NCI-H460 (cell line): ENCODE data around the gene ZNF337. TPM values are rescaled to one million over a fixed set of nuclear protein-coding genes. Genes with fewer than 3 reads are reported as not detected.
"Not testable (repeated sequence)": the region's sequence is repeated elsewhere in the genome, so short reads cannot be mapped to it uniquely, and the experiment has no call there.

ENCODE experiments used
- DNase-seq: peaks from one replicate; pipeline ENCODE4 v3.0.0-alpha.2; 2016; ENCODE audit warnings: low read depth; ENCODE audit errors: extremely low read depth
- small RNA-seq, 2 experiments: library from RNA; depleted of rRNA; stranded (forward); fragments of <200 nt; gene quantifications; one replicate each; pipeline ENCODE3, GENCODE V24; 2014
- total RNA-seq: library from RNA; depleted of rRNA; stranded (reverse); fragments of >200 nt; shearing (Covaris generic); gene quantifications from 2 replicates; pipeline ENCODE4 v1.2.3, GENCODE V29; 2014; rRNA removed

The ZNF337 gene
- total RNA-seq, 1 experiment from 2014 or later, result 17.0 TPM

- DNase-seq, result no peak
Measured at GRCh38 chr20:25632940-25633790, 63.5 kb downstream of the ZNF337 start.

GRCh38 chr20:25630615-25631014 is 66.0 kb downstream of the ZNF337 start:
- DNase-seq, result not testable (repeated sequence)

- no peak for DNase-seq
Measured at GRCh38 chr20:25629816-25630499, 66.7 kb downstream of the ZNF337 start.

- DNase-seq, result peak; percentile 25
Measured at GRCh38 chr20:25626779-25627178, 69.9 kb downstream of the ZNF337 start.

GRCh38 chr20:25624500-25624939 is 72.1 kb downstream of the ZNF337 start:
- DNase-seq, result no peak

Small RNA genes lying within 50 kb of the gene (small RNA-seq; reads per million reads assigned to genes)
- gene RN7SL594P, result 0 reads per million in 2 experiments

Other genes starting within 250 kb of the ZNF337 start
- 1.6 and 2.8 TPM in 2 replicates for gene NINL, start 111.3 kb downstream of the ZNF337 start, total RNA-seq
- 9.7 and 14.7 TPM in 2 replicates for gene NANP, start 72.8 kb downstream of the ZNF337 start, total RNA-seq